GM18951 (cell line): ENCODE results near the gene SELENOI.
"Not testable (repeated sequence)": the region's sequence is repeated elsewhere in the genome, so short reads cannot be mapped to it uniquely, and the experiment has no call there.

ENCODE experiments used
- POLR2A ChIP-seq: IDR thresholded peaks from 4 replicates; pipeline ENCODE4 v1.6.1; 2011; ENCODE audit warnings: mild to moderate bottlenecking; ENCODE audit not compliant: insufficient read length, insufficient read depth; ENCODE audit errors: extremely low read depth
- in situ Hi-C: fragments of 300-500 bp; cut with MboI; formaldehyde crosslinking; loops from one replicate; pipeline ENCODE4 v1.12.0; 2022; ENCODE audit warnings: low sequenced_read_pairs, mixed read lengths, inconsistent platforms; ENCODE audit not compliant: unreplicated experiment

The SELENOI gene, protein sequence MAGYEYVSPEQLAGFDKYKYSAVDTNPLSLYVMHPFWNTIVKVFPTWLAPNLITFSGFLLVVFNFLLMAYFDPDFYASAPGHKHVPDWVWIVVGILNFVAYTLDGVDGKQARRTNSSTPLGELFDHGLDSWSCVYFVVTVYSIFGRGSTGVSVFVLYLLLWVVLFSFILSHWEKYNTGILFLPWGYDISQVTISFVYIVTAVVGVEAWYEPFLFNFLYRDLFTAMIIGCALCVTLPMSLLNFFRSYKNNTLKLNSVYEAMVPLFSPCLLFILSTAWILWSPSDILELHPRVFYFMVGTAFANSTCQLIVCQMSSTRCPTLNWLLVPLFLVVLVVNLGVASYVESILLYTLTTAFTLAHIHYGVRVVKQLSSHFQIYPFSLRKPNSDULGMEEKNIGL

DNA sequence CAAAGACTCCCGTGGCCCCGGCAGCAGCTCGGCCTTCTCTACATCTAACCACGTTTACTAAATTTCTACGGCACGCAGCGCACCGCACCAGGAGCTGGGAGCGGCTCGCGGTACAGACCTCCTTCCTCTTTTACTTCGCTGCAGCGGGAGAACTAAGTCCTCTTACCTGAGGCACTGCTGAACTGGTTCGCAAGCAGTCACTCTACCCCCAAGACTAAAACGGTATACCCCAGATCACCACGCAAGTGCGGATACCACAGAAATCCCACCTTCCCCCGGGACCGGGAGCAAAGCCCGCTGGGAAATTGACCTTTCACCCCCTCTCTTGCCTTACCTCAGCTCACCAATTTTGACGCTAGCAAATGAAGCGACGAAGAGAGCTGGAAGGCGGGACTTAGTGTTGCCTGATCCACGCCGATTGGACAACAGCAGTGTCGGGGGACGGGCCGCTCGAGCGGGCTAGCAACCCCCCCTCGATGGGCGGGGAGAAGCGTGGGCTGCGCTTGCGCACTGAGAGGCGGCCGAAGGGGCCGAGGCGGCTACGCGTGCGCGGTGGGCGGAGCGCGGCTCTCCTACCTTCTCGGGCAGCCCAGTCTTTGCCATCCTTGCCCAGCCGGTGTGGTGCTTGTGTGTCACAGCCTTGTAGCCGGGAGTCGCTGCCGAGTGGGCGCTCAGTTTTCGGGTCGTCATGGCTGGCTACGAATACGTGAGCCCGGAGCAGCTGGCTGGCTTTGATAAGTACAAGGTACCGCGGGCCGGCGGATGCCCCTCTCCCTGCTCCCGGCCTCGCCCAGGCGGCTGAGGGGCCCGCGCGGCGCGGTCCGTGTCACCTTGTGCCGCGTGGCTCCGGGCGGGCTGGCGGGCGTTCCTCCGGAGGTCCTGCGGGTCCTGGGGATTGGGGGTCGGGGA is at the start of gene SELENOI:
Gene SELENOI (plus strand): TSS at position 599 of the 909 bp plus-strand sequence. CDS start 90 bp downstream, at position 689.
- TF ChIP-seq POLR2A: peak; percentile 91
- in situ Hi-C loops: no loop called here

DNA sequence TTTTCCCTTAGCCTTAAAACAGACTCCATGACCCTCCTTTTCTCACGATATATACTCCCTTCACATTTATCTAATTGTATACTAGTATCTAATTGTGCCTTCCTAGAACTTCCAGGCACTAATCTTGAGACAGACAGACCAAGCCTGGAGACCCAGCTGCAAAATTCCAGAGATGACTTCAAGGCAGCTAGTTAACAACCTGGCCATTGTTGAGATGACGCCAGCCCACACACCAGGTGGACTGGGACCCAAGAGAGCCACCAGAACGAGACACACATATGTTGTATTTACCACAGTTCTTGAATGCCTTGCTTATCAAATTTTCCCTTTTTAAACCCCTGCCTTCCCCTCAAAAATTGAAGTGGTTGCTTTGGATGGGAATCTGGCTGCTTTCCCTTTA is 48.9 kb upstream of the SELENOI start:
- TF ChIP-seq POLR2A: no peak
- in situ Hi-C loops: no loop called here

DNA sequence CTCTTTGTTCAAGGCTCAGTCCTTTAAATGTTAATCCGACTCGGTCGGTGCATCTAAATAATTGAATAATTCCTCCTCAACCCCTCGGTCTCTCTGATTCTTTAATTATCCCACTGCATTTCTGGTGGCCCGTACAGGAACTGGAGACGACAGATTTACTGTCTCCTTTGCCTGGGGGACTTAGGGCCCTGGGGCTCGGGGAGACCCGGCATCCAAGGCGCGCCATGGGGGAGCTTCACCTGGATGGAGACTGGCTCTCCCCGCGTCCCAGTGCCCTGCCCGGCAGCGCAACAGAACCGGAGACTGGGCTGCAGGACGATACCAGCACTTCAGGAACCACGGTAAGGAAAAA is 47.7 kb upstream of the SELENOI start:
- in situ Hi-C loops: no loop called here

DNA sequence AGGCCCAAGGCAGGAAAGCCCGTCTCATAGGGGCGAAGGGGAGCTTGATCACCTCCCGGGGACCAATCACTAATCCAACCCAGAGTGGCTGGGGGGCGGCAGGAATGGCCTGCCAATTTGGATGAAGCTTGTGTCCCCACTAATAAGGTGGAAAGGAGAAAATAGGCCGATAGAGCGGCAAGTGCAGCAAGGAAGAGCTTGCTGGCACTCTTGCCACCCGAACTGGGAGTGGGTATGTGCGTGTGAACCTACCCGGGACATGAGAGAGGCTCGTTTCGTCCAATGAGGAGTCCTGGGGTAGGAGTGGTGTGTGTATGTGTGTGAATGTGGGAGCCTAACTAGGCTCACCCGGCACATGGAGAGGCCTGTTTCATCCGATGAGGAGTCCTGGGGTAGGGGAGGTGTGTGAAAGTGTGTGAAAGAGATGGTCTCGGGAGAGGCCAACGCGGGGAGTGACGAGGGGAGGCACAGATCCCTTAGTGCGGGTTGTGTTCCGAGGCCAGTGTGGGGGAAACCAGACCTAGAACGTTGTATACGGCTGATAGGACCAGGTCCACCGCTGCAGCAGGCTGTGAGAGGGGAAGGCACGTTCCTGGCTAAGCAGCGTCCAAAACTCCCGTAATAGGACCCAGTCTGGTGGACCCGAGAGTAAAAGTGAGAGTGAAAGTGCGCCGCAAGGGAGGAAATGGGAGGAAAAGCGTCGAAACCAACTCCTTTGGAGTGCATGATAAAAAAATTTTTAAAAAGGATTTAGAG is 47.1 kb upstream of the SELENOI start:
- TF ChIP-seq POLR2A: no peak
- in situ Hi-C loops: no loop called here

More for the DNA sequence above, 47.7 kb upstream of the SELENOI start:
- TF ChIP-seq POLR2A: no peak

DNA sequence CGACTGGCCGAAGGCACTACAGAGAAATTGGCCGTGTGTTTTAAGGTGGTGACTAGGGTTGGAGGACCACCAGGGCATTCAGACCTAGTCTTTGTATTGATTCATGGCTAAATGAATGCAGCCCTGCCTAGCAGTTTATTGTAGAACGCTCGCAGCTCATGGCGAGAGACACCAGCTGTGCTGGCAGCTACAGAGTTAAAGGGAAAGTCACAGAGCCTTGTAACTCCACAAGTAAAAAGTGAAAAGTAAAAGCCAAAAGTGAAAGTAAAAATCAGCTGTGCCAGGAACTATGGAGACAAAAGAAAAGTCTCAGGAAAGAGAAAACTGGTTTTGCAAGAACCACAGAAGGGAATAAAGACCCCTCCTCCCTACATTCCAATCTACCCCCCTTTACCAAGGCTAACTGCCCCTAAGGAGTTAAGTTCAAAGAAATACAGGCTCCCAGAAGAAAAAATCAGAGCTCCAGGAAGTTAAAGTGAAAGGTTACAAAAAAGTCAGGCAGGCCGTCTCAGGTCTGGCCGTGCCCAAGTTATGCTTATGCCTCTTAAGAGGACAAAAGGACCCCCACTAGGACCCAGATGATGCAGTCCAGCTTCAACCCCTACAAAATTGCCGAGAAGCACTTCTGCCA is 46.4 kb upstream of the SELENOI start:
- in situ Hi-C loops: no loop called here
- no peak for TF ChIP-seq POLR2A

DNA sequence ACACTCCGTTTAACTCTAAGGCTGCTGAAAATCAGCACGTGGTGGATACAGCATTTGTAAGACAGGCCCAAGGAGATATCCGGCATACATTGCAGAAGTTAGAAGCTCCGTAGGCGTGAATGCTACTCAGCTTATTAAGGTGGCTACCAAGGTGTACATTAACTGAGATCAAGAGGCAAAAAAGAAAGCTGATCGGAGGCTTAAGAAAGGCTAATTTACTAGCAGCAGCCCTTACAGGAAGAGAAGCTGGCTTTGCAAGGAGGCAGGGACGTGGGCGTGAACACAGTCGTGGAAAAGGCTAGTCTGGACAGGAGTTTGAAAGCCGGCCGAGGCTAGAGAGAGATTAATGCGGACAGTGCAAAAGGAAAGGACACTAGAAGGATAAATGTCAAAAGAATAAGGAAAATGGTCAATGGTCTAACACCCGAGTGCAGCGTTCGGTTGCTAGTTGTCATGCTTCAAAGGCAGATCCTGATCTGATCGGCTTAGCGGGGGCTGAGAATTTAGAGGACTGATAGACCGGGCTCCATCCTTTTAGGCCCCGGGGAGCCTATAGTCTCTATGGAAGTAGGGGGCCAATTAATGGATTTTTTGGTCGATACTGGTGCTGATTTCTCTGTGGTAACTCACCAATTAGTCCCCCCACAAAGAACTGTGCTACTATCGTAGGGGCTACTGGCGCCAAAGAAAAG is 45.6 kb upstream of the SELENOI start:
- TF ChIP-seq POLR2A: no peak
- in situ Hi-C loops: no loop called here

DNA sequence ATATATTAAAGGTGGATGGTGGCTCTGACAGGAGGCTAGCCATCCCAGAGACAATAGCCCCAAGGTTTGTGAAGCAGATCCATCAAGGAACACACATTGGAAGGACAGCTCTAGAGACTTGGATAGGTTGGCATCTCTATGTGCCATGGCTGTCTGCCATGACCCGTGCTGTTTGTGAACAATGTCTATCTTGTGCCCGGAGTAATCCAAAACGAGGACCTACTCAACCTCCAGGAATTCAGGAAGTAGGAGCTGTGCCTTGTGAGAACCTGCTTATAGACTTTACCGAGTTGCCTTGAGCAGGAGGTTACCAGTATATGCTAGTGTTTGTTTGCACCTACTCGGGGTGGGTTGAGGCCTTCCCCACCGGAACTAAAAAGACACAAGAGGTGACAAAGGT is 43.1 kb upstream of the SELENOI start:
- in situ Hi-C loops: no loop called here
- no peak for TF ChIP-seq POLR2A

DNA sequence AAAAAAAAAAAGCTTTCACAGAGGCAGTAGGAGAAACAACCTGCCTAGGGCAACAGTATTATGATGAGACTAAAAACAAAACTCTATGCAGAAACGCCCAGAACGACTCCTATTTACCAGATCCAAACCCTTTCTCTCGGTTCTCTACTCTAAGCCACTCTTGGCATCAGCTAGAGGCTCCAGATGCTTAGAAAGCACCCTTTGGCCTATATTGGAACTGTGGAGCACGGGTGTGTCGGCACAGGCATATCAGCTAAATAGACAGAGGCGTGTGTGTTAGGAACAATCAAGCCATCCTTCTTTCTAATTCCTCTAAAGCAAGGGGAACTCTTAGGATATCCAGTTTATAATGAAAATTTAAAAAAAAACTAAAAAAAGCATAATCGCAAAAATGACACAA is 40.8 kb upstream of the SELENOI start:
- in situ Hi-C loops: not testable (repeated sequence)

DNA sequence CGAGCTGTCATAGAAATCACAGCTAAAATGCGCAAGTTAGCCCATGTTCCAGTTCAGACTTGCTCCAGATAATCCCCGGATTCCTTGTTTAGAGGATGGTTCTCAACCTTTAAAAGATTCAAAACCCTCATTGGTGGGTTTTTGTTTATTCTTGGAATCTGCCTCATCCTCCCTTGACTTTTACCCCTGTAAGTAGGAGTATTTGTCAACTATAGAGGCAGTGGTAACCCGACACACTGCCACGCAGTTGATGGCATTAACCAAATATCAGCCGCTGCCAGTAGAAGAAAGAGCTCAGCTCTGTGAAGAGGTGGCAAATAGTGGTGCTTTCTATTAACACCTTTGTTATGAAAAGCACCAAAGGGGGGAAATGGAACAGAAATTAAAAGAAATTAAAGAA is 40.4 kb upstream of the SELENOI start:
- no peak for TF ChIP-seq POLR2A
- in situ Hi-C loops: no loop called here

DNA sequence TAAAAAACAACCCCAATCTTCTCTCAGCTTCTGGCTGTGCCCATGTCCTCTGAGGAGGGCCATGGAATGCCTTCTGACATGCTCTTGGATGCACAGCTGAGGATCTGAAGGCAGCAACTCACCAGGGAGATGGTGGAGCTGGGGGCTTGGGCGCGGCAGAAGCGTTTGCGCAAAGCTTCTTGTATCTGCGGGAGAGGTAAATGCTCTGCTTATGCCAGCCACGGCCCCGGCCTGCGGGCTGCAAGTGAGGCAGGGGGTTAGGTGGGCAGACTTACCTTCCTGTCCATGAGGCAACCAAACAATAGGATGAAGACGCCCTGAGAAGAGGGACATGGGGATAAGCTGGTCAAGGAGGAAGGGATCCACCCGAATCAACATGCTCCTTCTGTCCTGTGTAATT is 36.0 kb upstream of the SELENOI start:
- no peak for TF ChIP-seq POLR2A
- in situ Hi-C loops: no loop called here

DNA sequence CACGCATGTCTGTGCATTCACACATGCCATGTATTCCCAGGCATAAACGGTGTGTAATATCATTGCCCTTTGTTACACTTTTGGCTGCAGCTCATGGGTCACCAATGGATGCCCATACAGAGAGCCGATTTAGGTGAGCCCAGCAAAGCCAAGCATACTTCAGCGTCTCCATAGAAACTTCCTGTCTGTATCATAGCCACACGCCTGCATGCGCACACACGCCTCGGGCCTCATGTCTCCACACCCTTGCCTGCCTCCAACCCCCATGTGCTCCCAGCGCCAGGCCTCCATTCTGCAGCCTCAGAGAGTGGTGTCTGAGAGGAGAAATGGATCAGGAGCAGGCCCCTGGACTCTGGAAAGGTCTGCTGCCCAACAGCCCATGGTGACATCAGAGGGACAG is 33.5 kb upstream of the SELENOI start:
- no peak for TF ChIP-seq POLR2A
- in situ Hi-C loops: no loop called here

DNA sequence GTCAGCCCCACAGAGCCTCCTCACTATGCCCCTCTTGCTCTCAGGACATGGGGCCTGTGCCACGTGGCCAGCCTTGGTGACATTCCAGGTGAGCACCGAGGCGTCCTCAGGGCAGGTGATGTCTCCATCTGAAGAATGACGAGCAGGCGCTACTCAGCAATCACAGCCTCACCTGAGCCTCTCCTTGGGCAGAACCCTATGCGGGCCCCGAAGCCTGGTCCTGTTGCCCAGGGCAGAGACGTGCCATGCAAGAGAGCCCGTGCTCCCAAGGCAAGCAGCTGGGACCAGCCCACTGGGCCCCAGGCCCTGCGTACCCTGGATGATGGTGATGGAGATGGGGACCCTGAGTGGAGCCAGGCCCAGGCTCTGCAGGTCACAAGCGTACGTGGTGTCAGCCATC is 32.5 kb upstream of the SELENOI start:
- in situ Hi-C loops: no loop called here
- TF ChIP-seq POLR2A: no peak
